Activated gamma-delta T cell (primary cell): ENCODE measurements around the gene PER3.

Experiments used
- DNase-seq: peaks from one replicate; lab custom pipeline; 2025; lab: John Stamatoyannopoulos, UW

Gene PER3

GRCh38 chr1:7833035-7833434 lies 48.9 kb downstream of the PER3 start:
- no peak for DNase-seq

GRCh38 chr1:7838714-7839113 lies 54.6 kb downstream of the PER3 start:
- DNase-seq: no peak

- DNase-seq: no peak
Observed at GRCh38 chr1:7839526-7839925, 55.4 kb downstream of the PER3 start.

- DNase-seq: no peak
Observed at GRCh38 chr1:7842517-7842916, 58.4 kb downstream of the PER3 start.

- no peak for DNase-seq
Observed at GRCh38 chr1:7845761-7846160, 61.7 kb downstream of the PER3 start.

DNA sequence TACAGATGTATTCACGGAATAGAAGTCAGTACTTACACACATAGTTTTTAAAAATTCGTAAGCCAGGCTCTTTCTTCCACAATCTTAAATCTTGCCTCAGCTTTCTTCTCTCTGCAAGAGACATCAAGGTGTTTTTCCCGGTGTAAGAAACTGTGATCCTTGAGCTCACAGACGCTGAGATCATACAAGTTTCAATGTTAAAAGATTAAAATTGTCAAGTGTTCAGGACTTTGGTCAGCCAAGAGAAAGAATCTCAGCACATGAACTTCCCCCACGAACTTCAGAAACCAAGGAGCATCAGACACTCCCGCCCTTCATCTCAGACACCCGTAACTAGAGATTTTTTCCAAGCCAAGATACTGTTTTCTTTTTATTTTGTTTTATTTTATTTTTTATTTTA lies 62.6 kb downstream of the PER3 start:
- no peak for DNase-seq

DNA sequence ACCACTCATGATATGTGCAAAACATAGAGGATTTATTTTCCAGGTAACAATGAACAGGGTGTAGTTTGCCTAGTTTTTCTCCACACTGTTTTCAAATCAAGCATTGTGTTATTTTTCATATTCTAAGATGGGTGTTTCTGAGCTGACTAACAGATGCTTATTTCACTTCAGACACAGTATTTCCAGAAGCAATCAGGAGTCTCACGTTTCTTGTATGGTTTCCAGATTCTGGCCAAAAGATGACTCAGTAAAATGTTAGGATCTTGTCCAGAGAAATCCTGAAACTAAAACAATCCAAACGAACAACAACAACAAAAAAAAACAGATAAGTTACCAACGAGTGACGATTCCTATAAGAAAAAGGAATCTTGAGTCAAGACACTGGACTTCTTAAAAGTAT lies 63.5 kb downstream of the PER3 start:
- DNase-seq: no peak

- DNase-seq: no peak
Observed at GRCh38 chr1:7850786-7851185, 66.7 kb downstream of the PER3 start.

DNA sequence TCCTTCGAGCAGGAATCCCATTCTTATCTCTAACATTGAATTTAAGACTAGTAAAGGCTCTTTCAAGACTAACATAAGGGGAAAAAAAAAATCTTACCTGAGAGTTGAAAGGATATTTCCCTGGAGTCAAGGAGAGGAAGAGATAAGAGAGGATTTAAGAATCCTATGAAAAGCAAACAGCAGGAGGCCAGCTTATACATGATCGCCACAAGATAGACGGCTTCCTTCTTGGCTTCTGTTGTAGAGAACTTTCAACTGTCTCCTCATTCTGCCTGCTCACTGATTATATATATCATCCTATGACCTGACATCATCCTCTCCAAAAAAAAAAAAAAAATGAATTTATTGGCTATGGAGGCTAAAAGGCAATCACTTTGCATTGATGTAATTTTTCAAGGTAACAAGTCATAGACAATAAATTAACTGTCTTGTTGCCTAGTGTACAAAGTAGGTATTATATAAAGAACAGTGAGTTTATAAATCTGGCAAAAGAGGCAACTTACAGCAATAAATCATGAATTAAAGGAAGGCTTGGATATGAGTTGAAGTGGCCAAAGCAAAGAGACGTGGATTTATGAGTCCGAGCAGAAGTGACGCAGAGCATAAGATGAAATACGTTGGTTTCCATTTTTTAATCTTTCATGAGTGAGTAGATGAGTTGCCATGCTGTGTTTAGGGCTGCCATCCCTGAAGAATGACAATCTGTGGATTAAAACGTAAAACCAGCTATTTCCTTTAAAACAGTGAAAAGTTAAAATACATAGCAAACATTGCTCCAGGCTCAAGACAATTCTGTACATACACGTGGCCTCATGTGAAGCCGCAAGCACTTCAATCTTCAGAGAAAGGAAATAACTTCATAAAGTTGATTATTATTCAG lies 69.0 kb downstream of the PER3 start, which contains the start of gene UTS2:
Gene UTS2, minus strand, starts transcription at position 262 of the 880 bp plus-strand sequence. Its CDS starts 62 bp downstream, at position 200.
- no peak for DNase-seq

- DNase-seq: no peak
Observed at GRCh38 chr1:7853684-7854026, 69.6 kb downstream of the PER3 start.

GRCh38 chr1:7856345-7856744 lies 72.3 kb downstream of the PER3 start:
- DNase-seq: no peak

- no peak for DNase-seq
Observed at GRCh38 chr1:7857000-7857399, 72.9 kb downstream of the PER3 start.

DNA sequence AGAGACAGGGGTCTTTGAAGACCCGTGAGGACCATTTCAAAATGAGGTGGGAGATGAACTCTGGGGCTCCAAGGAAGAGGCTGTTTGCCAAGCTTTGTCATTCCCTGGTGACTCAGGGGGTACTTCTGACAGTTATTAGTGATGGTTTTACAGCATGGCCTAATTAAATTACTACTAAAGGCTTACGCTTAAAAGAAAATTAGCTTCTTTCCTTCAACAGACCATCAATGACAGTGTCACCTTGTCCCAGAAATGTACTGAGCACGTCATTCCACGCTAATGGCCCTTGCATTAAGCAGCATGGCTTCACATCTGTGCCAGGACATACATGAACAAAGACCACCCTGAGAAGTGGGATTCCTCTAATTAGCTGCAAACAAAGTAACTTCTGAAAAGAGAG lies 73.9 kb downstream of the PER3 start:
- DNase-seq: no peak

- DNase-seq: no peak
Observed at GRCh38 chr1:7859406-7859805, 75.3 kb downstream of the PER3 start.

DNA sequence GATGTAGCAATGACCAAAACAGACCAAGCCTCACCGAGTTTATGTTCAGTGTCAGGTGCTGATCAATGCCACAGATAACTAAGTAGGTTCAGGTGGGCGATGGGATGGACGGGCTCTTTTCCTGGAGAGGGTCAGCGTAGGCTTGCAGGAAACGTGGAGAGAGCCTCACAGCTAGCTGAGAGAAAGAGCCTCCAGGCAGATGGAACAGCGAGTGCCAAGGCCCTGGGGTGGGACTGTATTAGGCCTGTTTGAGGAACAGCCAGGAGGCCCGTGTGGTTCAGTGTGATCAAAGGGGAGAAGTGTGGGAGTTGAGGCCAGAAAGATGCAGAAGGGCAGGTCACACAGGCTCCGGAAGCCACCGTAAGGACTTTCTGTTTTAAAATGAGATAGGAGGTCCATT lies 76.0 kb downstream of the PER3 start:
- DNase-seq: no peak

- DNase-seq: no peak
Observed at GRCh38 chr1:7861452-7861851, 77.4 kb downstream of the PER3 start.

DNA sequence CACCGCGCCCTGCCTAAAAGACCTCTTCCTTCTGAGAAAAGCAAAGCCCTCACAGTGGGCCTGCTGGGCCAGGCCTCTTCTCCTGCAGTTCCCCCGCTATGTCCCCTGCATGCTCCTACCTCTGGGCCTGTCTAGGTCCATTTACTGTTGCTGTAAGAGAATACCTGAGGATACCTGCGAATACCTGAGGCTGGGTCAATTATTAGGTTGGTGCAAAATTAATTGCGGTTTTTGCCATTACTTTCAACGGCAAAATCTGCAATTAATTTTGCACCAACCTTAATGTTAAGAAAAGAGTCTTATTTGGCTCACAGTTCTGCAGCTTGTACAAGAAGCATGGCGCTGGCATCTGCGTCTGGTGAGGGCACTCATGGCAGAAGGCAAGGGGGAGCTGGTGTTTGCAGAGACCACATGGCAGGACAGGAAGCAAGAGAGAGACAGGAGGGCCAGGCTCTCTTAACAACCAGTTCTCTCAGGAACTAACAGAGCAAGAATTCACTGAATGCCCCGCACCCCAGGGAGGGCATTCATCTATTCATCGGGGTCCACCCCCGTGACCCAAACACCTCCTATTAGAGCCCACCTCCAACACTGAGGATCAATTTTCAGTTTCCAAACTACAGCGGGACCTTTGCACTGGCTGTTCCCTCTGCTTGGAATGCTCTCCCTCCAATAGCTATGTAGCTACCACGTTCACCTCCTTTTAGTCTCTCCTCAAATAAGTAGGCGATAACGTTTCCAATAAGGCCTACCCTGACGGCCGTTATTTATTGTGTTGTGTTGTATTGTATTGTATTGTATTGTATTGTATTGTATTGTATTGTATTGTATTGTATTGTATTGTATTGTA lies 78.3 kb downstream of the PER3 start:
- DNase-seq: no peak

GRCh38 chr1:7863756-7864328 lies 79.8 kb downstream of the PER3 start:
- no peak for DNase-seq

- no peak for DNase-seq
Observed at GRCh38 chr1:7865978-7866377, 81.9 kb downstream of the PER3 start.

GRCh38 chr1:7868070-7868780 lies 84.1 kb downstream of the PER3 start:
- no peak for DNase-seq

DNA sequence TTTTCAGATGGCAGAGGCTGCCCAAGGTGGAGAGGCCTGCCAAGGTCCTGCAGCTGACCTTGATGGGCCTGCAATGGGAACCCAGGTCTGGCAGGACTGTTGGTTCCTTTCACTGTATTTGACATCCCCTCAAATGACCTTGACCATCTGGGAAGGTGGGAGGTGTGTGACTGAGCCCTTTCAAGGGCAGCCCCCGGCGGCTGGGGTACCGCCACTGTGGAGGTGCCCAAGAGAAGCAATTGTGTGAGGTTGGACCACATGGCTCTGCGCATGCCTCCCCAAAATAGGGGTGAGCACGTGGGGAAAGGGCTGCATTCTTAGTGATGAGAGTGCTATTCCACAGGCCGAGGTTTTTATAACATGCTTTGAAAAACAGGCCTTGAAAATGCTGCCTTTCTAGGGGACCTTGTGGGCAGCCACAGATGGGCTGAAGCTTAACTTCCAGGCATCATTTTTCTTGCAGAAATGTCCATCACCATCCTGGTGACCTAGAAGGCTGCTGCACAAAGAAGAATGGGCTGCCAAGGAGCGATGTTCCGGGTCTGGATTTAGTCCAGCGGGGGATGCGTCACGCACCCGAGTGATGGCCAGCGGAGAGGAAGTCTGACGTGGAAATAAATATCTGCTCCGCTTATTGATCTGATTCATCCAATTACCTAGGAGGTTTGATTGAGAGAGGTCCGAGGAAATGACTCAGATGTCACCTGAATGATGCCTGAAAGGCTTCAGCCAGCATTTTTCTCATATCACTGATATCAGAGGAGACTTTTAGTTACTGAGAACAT lies 85.2 kb downstream of the PER3 start:
- no peak for DNase-seq
